Inflammatory macrophage (primary cell): ENCODE results near the gene TBC1D22A.

ENCODE experiments used
- DNase-seq, 2 donors: peaks; one replicate each; pipeline ENCODE4 v3.0.0-alpha.2; 2020 to 2022

Gene TBC1D22A

DNA sequence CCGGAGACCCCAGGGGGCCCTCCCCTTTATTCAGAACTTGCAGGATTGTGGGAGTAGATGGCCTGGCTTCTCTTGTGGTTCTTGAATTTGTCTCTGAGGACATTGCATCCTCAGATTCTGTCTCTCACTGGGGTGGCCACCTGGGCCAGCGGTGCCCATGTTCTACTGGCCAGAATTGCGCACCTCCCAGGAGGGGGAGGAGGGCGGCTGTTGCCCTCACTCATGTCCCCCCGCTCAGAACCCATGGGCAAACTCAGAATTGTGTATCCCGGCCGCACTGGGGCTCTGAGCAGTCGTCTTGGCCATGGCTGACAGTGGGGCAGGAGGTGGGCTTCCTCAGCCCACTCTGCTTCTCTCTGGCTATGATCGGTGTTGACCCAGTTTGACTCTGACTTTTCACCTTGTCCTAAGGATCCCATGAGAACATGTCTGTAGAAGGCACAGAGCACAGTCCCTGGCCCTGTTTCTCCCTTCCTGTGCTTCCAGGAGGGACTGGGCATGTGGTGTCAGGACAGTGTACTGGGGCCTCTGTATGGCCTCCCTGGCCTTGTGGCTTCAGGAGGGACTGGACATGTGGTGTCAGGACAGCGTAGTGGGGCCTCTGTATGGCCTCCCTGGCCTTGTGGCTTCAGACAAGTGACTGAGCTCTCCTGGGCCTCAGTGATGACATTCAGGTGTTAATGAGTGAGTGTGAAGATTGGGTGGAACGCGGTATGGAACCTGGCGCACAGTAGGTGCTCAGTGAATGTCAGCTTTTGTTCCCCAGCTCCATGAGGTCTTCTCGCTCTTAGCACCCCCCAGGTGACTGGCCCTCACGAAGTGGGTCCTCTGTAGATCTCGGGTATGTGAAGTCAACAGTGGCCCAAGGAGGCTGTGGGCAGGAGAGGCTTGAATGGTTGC, 99.3 kb downstream of the TBC1D22A start:
- DNase-seq: no peak

- DNase-seq: peak; percentile 13 to 16
Observed at GRCh38 chr22:46862418-46863324, 100.2 kb downstream of the TBC1D22A start.

DNA sequence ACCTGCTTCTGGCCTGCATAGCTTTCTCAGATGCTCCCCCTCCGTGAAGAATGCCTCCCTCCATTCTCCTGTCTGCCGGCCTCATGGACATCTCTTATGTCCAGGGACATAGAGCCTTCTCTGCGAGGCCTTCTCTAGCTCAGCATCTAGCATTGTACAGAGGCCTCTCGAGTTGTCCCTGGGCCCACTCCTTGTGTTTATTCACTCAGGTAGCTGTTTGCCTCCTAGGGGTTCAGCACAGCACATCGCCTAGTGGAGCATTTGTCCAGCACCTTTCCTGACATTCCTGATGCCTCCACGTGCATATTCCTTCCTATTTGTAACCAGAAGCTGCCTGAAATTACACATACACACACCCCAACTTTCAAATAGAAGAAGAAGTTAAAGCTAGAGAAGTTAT, 101.3 kb downstream of the TBC1D22A start:
- DNase-seq: no peak

DNA sequence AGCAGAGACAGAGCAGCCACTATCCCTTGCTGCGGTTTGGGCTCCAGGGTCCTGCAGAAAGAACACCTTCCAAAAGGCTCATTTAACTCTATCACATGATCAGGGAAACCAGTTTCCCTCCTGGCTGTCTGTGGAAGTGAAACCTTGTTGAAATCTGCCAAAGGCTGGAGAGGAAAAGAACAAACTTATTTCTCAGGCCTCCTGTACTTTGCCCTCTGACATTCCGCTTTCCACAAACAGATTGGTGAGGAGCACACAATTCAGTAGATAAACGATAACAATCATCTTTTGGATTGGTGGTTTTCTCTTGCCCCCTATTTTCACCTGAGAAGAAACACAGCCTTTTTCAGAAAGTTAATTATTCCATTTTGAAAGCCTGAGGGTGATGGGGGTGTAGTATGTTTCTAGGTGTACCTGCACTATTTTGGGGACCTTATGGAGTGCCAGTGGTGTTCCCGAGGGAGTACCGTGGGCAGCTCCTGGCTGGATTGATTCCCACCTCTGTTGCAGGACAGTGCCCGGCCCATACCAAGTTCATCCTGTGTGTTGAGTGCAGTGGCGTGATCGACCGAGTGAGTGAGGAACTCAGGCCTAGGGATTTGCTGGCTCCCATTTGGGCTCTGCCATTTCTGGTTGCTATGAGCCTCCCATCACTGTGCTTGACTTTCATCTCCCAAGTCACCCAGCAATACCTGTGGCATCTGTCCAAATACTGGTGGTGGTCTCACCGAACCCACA, 102.0 kb downstream of the TBC1D22A start:
- no peak for DNase-seq

- no peak for DNase-seq
Observed at GRCh38 chr22:46865052-46865434, 102.6 kb downstream of the TBC1D22A start.

- no peak for DNase-seq
Observed at GRCh38 chr22:46865642-46866041, 103.2 kb downstream of the TBC1D22A start.

GRCh38 chr22:46866591-46866990, 104.1 kb downstream of the TBC1D22A start:
- no peak for DNase-seq

- no peak for DNase-seq
Observed at GRCh38 chr22:46867106-46867505, 104.7 kb downstream of the TBC1D22A start.

- DNase-seq: no peak
Observed at GRCh38 chr22:46869329-46869728, 106.9 kb downstream of the TBC1D22A start.

GRCh38 chr22:46869831-46870441, 107.5 kb downstream of the TBC1D22A start:
- no peak for DNase-seq

DNA sequence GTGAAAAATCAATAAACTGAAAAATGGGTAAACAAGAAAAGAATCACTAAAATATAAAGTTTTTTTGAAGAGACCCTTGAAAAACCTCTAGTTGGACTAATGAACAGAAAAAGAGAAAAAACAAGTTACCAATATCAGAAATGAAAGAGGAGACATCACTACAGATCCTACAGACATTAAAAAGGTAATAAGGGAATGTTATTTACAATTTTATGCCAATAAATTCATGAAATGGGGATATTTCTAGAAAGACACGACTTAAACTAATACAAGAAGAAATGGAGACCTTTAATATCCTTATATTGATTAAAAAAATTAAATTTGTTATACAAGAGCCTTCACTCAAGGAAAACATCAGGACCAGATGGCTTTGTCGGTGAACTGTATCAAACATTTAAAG, 109.4 kb downstream of the TBC1D22A start:
- no peak for DNase-seq

GRCh38 chr22:46875089-46875488, 112.6 kb downstream of the TBC1D22A start:
- DNase-seq: no peak

- no peak for DNase-seq
Observed at GRCh38 chr22:46876357-46876934, 114.0 kb downstream of the TBC1D22A start.

- DNase-seq: peak in 1 of 2 donors; percentile 12
Observed at GRCh38 chr22:46878191-46878948, 115.9 kb downstream of the TBC1D22A start.

GRCh38 chr22:46879083-46879482, 116.6 kb downstream of the TBC1D22A start:
- peak; percentile 59 to 77 for DNase-seq

DNA sequence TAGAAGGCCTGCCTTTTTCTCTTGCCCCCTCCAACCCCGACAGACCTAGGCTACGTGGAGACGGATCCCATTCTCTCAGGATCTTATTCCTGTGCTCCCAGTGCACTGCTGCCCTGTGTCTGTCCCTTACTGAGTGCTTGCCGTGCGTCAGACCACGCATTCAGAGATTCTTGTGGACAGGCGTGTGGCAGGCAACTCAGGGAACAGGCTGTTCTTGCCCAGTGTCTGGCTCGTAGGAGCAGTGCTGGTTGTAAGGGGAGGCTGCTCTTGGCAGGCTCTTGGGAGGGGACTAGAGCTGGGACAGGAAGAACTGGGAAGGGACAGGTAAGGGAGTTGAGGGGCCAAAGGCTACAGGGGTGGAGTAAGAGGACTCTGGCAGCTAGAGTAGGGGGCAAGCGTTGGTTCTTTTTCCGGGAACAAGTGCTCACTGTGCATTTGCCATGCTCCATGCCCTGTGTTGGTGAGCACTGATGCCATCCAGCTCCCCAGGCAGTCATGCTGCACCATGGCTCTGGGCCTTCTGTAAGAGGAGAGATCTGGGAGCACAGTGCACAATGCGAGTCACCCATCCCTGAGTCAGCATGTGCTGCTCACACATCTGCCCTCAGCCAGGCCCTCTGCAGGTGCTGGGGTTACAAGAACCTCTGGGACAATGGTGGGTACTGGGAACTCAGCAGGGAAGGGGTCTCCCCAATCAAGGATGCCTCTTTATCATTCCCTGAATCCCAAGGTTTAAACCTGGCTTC, 119.1 kb downstream of the TBC1D22A start:
- no peak for DNase-seq

GRCh38 chr22:46883092-46883910, 120.9 kb downstream of the TBC1D22A start:
- DNase-seq: no peak

DNA sequence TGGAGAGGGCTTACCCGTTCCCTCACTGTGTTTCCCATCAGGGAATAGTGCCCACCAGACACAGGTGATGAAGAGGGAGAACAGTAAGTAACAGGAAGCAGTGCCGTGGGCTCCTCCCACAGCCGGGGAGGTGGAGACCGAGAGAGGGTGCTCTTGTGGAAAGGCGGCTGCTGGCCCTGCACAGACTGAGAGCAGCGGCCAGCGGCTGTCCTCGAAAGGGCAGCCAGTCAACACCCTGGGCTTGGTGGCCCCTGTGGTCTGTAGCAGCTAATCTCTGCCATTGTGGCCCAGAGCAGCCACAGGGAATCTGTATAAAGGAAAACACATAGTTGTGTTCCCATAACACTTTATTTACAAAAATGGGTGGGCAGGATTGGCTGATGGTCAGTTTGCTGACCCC, 121.9 kb downstream of the TBC1D22A start:
- no peak for DNase-seq

GRCh38 chr22:46887978-46888377, 125.5 kb downstream of the TBC1D22A start:
- no peak for DNase-seq
